Coronary artery (tissue), 2 donors: Measurements from ENCODE around the gene TNFSF4.

Experiments used
- DNase-seq: peaks from one replicate; pipeline ENCODE4 v3.0.0-alpha.2; 2017; ENCODE audit warnings: low spot score
- H3K27ac ChIP-seq, 2 donors: fragments of 200-600 bp; sonication (generic); one replicate each; pipeline ENCODE4 v1.5.1; 2016 to 2019
- H3K4me3 ChIP-seq: fragments of 200-600 bp; sonication (generic); 2 replicates; pipeline ENCODE4 v1.5.1; 2016; ENCODE audit warnings: mild to moderate bottlenecking, moderate library complexity
- TF ChIP-seq, protein P1 (sequence below): fragments of 200-600 bp; sonication (generic); IDR thresholded peaks from one replicate; pipeline ENCODE4 v1.5.1; 2019; ENCODE audit warnings: antibody characterized with exemption

Gene TNFSF4

GRCh38 chr1:173187671-173188237 is 19.4 kb downstream of the TNFSF4 start:
- DNase-seq: no peak
- Histone ChIP-seq H3K4me3 (no peak overlapping the region), H3K27ac (no peak overlapping the region)
- TF ChIP-seq, protein P1, sequence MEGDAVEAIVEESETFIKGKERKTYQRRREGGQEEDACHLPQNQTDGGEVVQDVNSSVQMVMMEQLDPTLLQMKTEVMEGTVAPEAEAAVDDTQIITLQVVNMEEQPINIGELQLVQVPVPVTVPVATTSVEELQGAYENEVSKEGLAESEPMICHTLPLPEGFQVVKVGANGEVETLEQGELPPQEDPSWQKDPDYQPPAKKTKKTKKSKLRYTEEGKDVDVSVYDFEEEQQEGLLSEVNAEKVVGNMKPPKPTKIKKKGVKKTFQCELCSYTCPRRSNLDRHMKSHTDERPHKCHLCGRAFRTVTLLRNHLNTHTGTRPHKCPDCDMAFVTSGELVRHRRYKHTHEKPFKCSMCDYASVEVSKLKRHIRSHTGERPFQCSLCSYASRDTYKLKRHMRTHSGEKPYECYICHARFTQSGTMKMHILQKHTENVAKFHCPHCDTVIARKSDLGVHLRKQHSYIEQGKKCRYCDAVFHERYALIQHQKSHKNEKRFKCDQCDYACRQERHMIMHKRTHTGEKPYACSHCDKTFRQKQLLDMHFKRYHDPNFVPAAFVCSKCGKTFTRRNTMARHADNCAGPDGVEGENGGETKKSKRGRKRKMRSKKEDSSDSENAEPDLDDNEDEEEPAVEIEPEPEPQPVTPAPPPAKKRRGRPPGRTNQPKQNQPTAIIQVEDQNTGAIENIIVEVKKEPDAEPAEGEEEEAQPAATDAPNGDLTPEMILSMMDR: no peak

- no peak for DNase-seq
Observed at GRCh38 chr1:173181791-173182190, 25.3 kb downstream of the TNFSF4 start.

DNA sequence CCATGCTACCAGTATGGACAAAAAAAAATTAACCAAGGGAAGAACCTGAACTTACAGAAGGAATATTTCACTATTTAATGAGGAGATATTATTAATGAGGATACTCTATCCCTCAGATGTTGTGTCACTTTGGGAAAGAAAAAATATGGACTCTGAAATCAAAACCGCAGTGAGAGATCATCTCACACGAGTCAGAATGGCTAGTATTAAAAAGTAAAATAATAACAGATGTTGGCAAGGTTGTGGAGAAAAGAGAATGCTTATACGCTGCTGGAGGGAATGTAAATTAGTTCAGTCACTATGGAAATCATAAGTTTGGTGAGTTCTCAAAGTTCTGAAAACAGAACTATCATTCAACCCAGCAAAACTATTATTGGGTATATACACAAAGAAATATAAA is 30.9 kb downstream of the TNFSF4 start:
- TF ChIP-seq, protein P1: no peak
- Histone ChIP-seq H3K27ac (no peak overlapping the region), H3K4me3 (no peak overlapping the region)
- DNase-seq: no peak

More at GRCh38 chr1:173181791-173182190, 25.3 kb downstream of the TNFSF4 start:
- H3K4me3 ChIP-seq: no peak overlapping the region
- TF ChIP-seq, protein P1: no peak
- no peak overlapping the region for H3K27ac ChIP-seq

- TF ChIP-seq, protein P1: no peak
- Histone ChIP-seq H3K27ac (no peak overlapping the region), H3K4me3 (no peak overlapping the region)
- no peak for DNase-seq
Observed at GRCh38 chr1:173175514-173176145, 31.5 kb downstream of the TNFSF4 start.

GRCh38 chr1:173173388-173173787 is 33.7 kb downstream of the TNFSF4 start:
- Histone ChIP-seq H3K4me3 (no peak overlapping the region), H3K27ac (no peak overlapping the region)
- DNase-seq: no peak
- TF ChIP-seq, protein P1: no peak

DNA sequence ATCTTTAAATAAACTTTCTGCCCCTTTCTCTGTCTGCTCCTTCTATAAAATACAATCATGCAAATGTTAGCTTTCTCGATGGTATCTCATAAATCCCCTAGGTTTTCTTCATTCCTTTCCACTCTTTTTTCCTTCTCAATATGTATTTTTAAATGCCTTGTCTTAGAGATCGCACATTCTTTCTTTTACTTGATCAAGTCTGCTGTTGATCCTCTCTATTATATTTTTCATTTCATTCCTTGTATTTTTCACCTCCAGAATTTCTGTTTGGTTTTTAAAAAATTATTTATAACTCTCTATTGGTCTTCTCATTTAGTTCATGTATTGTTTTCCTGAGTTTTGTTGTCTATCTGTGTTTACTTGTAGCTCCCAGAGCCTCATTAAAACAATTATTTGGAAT is 36.0 kb downstream of the TNFSF4 start:
- H3K27ac ChIP-seq: no peak overlapping the region
- TF ChIP-seq, protein P1: no peak
- H3K4me3 ChIP-seq: no peak overlapping the region
- DNase-seq: no peak

GRCh38 chr1:173168941-173169340 is 38.2 kb downstream of the TNFSF4 start:
- Histone ChIP-seq H3K4me3 (no peak overlapping the region), H3K27ac (no peak overlapping the region)
- DNase-seq: no peak
- TF ChIP-seq, protein P1: no peak
